Stimulated activated CD8-positive, alpha-beta memory T cell treated with anti-CD3 and anti-CD28 coated beads, Interleukin-12 subunit alpha, Interleukin-12 subunit beta, amount 100 ng/mL, for 24 hours (primary cell): Measurements from ENCODE around the gene ZNF74.
A peak's percentile ranks its signal among the peaks of the same experiment; 100 is the strongest.
"Not testable (repeated sequence)": the region's sequence is repeated elsewhere in the genome, so short reads cannot be mapped to it uniquely, and the experiment has no call there.

Experiments
- DNase-seq: peaks from one replicate; pipeline ENCODE4 v3.0.0-alpha.2; 2020; ENCODE audit errors: extremely low read depth

The ZNF74 gene

DNA sequence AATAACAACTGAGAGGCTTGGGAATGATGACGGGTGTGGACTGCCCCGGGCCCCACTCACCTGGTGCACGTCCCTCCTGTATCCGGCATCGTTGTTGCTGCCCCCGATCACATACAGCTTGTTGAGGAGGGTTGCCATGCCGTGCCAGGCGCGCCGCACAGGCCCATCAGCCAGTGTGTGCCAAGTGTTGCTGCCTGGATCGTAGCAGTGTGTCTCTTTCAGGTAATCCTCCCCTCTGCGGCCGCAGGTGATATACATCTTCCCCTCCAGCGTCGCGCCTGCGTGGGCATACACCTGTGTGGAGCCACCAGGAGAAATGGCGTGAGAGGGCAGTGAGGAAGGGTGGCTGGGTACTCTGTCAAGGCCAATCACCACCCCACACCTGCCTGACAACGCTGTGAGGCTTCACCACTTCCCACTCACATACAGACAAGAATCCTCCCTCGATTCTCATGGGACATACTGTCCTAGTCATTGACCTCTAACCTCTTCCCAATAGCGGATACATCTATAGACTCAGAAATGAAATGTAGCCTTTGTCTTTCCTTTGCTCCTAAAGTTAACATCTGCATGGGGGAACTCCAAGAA, 52.5 kb downstream of the ZNF74 start:
- DNase-seq, result no peak

DNA sequence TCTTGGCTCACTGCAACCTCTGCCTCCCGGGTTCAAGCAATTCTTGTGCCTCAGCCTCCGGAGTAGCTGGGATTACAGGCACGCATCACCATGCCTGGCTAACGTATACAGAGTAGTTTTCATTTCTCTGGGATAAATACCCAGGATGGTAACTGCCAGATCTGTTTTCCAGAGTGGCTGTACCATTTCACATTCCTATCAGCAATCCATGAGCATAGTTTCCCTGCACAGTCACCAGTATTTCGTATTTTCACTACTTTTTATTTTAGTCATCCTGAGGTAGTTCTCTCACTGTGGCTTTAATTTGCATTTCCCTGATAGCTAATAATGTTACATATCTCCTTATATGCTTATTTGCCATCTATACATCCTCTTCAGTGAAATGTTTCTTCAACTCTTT, 54.7 kb downstream of the ZNF74 start:
- DNase-seq, result no peak

DNA sequence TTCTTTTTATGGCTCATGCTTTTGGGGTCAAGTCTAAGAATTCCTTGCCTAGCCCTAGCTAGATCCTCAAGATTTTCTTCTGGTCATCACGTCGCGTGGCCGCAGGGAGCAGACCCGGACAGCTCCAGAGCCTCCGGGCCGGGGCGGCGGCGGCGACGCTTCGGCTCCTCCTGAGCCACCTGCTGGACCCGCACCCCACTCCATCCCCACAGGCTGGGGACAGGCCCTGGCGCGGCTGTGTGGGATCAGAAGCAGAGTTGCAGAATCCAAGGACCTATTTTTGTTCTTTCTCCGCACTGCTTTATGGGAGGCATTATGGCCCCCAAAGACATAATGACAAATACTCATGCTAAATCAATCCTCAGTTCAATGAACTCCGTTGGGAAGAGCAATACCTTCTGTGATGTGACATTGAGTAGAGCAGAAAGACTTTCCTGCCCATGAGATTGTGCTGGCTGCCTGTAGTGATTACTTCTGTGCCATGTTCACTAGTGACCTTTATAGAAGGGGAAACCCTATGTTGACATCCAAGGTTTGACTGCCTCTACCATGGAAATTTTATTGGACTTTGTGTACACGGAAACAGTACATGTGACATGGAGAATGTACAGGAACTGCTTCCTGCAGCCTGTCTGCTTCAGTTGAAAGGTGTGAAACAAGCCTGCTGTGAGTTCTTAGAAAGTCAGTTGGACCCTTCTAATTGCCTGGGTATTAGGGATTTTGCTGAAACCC, 56.0 kb downstream of the ZNF74 start:
- DNase-seq, result no peak

DNA sequence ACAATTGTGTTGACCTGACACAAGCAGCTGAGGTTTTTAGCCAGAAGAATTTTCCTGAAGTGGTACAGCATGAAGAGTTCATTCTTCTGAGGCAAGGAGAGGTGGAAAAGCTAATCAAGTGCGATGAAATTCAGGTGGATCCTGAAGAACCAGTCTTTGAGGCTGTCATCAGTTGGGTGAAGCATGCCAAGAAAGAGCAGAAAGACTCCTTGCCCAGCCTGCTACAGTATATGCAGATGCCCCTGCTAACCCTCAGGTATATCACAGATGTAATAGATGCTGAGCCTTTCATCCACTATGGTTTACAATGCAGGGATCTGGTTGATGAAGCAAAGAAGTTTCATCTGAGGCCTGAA, 56.6 kb downstream of the ZNF74 start:
- no peak for DNase-seq

DNA sequence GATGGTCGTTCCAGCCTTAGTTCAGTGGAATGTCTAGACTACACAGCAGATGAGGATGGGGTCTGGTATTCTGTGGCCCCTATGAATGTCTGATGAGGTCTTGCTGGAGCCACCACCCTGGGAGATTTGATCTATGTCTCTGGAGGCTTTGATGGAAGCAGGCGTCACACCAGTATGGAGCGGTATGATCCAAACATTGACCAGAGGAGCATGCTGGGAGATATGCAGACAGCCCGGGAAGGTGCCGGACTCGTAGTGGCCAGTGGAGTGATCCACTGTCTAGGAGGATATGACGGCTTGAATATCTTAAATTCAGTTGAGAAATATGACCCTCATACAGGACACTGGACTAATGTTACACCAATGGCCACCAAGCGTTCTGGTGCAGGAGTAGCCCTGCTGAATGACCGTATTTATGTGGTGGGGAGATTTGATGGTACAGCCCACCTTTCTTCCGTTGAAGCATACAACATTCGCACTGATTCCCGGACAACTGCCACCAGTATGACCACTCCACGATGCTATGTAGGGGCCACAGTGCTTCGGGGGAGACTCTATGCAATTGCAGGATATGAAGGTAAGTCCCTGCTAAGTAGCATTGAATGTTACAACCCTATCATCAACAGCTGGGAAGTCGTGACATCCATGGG, 57.3 kb downstream of the ZNF74 start:
- DNase-seq, result not testable (repeated sequence)

DNA sequence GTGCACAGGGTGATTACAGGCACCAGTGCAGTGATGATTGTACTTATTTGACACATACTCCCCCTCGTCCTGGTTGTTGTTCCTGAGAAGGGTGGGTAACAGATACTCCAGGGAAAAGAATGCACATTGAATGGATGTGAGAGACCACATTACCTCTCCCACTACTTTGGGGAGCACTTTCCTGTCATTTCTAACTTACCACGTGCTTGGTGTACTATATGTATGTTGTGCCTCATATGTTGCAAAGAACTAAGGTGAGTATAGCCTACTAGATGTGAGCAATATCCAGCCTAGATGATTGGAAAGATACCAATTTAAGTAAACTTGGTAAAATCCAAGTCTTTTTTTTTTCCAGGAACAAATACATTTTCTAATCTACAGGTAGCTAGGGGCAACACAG, 58.0 kb downstream of the ZNF74 start:
- no peak for DNase-seq

DNA sequence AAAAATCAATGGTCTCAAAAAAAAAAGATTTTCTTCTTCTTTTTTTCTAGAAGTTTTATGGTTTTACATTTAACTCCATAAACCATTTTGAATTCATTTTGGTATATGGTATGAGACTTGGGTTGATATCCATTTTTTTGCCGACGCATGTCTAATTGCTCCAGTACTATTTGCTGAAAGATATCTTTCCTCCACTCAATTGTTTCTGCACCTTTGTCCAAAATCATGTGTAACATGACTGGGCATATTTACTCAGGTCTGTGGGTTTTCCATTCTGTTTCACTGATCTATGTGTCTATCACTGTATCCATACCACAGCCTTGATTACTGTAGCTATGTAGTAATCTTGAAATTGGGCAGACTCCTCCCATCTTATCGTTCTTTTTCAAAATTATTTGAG, 59.3 kb downstream of the ZNF74 start:
- DNase-seq, result no peak

DNA sequence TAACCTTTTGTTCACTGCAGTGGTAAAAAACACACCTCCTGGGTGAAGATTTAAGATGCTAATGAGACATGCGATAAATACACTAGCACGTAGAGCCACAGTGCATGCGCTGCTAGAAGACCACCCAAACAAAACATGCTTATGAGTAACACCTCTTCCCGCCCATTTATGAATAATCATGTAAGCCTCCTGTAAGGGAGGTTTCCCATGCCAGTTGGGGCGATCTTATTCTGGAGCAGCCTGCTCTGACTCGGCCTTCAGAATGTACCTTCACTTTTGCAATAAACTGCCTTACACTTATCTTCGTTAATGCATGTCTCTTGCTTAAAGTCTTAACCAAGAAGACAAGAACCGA, 61.7 kb downstream of the ZNF74 start:
- no peak for DNase-seq

DNA sequence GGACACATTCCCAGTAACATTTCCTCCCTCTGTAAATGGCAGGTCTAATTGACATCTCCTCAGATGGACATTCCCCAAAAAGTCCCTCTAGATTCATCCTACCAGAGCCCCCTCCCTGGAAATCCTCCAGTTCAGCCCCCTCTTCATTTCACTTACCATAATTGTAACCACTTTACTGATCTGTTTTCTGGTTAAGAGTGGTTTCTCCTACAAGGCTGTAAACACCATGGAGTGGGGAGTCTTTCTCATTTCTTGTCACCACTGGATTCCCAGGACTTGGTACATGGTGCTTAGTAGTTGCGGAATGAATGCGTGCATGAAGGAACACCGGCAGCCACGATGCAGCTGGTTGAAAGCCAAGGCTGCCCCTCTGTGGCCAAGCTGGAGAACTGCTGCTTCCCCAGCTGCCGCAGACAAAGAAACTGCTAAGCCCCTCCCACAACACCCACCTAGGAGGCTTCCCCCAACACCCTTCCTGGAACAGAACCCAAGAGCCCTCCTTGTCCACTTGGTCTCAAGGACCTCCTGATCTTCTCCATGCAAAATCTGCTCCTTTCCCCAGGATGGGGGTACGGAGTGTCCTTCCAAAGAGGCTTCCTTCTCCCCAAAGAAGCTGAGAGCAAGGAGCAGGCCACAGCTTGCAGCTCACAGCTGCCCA, 62.2 kb downstream of the ZNF74 start:
- DNase-seq, result peak; percentile 50

DNA sequence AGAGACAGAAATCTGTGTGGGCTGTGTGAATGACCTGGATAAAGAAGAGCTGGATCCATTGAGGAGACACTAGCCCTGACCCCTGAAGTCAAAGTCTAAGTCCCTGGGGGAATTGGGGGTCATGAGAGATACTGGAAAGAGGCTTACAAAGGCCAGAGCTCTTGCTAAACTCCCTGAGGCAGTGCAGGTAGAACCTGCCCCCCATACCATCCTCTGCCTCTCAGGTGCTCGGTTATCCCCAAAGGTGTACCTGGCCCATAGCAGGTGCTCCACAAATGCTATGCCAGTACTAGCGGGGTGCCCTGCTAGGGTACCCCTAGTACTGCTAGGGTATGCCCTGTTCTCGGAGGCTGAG, 62.7 kb downstream of the ZNF74 start:
- no peak for DNase-seq

DNA sequence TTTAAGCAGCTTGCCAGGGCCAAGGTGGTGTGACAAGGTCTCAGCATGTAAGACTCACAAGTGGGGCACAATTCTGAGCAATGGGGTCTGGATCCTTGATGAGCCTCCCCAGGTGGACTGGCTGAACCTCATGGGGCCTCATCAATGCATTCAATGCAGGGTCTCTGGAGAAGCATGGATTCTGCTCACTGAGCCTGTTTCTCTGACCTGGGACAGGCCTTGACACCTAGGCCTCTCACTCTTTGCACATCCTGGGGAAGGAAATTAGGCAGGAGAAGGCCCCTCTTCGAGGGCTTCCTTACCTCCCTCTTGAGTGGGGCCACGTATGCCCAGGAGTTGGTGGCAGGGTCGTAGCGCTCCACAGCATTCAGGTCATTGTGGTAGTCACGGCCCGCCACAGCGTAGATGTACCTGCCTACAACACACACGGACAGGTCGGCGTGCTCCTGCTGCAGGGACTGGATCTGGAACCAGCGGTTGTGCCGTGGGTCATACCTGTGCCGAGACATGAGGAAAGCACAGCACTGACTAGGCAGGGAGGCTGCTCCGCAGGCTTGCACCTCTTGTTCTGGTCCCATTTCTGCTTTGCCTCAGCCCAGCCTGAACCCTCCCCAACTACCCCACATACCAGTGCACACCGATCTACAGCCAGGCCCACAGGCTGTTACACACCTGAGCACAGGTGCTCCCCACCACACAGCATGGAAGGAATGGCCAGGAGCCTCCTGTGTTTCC, 63.7 kb downstream of the ZNF74 start:
- DNase-seq, result no peak
